WTC11 (cell line): ENCODE measurements around the gene GAK. TPM values are rescaled to one million over a fixed set of nuclear protein-coding genes. Genes with fewer than 3 reads are reported as not detected.

ENCODE experiments used
- ATAC-seq: fragments of 200-7000 bp; cut with Tn5 transposase; 2 replicates; pipeline ENCODE4 v1.10.0; 2021; ENCODE audit warnings: mild to moderate bottlenecking, moderate library complexity
- CTCF ChIA-PET: fragments of 300-600 bp; sonication (Branson Sonifier 250); formaldehyde crosslinking; loops from one replicate; lab custom pipeline; 2021; ENCODE audit warnings: antibody characterized with exemption; lab: Charles Lee
- POLR2A ChIA-PET: fragments of 350-600 bp; sonication (Branson Sonifier 250); formaldehyde crosslinking; loops from one replicate; lab custom pipeline; 2021; ENCODE audit warnings: antibody characterized with exemption; lab: Charles Lee
- DNase-seq: peaks from one replicate; pipeline ENCODE4 v3.0.0; 2021; ENCODE audit warnings: low spot score
- H3K27ac Mint-ChIP-seq: 2 replicates; pipeline ENCODE4 v1.8.0; 2021; ENCODE audit warnings: mixed read lengths
- H3K27me3 Mint-ChIP-seq: 2 replicates; pipeline ENCODE4 v1.8.0; 2021; ENCODE audit warnings: low read depth, mild to moderate bottlenecking, moderate library complexity, mixed read lengths
- H3K36me3 Mint-ChIP-seq: 2 replicates; pipeline ENCODE4 v1.8.0; 2021; ENCODE audit warnings: mixed read lengths
- H3K4me1 Mint-ChIP-seq: 2 replicates; pipeline ENCODE4 v1.8.0; 2022; ENCODE audit warnings: mixed read lengths
- H3K4me3 Mint-ChIP-seq: 2 replicates; pipeline ENCODE4 v1.8.0; 2021; ENCODE audit warnings: mild to moderate bottlenecking, moderate library complexity, mixed read lengths
- H3K9me3 Mint-ChIP-seq: 2 replicates; pipeline ENCODE4 v1.8.0; 2021; ENCODE audit warnings: mixed read lengths
- ATF3 ChIP-seq: sonication (generic); formaldehyde crosslinking; conservative IDR thresholded peaks from 2 replicates; pipeline ENCODE4 v1.8.1; 2022; ENCODE audit warnings: mild to moderate bottlenecking, missing genetic modification reagents
- ELF4 ChIP-seq: sonication (generic); formaldehyde crosslinking; IDR thresholded peaks from 2 replicates; pipeline ENCODE4 v1.8.1; 2022; ENCODE audit warnings: low read depth, mild to moderate bottlenecking, moderate library complexity, missing genetic modification reagents
- EMX1 ChIP-seq: fragments of 250-450 bp; sonication (Bioruptor Pico); IDR thresholded peaks from 2 replicates; pipeline ENCODE4 v1.8.0; 2021; ENCODE audit warnings: mild to moderate bottlenecking
- ERG ChIP-seq: fragments of 250-450 bp; sonication (Bioruptor Pico); IDR thresholded peaks from 2 replicates; pipeline ENCODE4 v1.8.0; 2021; ENCODE audit warnings: mild to moderate bottlenecking
- GTF2I ChIP-seq: fragments of 250-450 bp; sonication (Bioruptor Pico); conservative IDR thresholded peaks from 2 replicates; pipeline ENCODE4 v1.4.0; 2021; ENCODE audit warnings: mild to moderate bottlenecking
- HMGA2 ChIP-seq: fragments of 250-450 bp; sonication (Bioruptor Pico); IDR thresholded peaks from 2 replicates; pipeline ENCODE4 v1.4.0; 2021; ENCODE audit warnings: mild to moderate bottlenecking, moderate library complexity
- IRF2 ChIP-seq: sonication (generic); formaldehyde crosslinking; IDR thresholded peaks from 2 replicates; pipeline ENCODE4 v1.8.0; 2022; ENCODE audit warnings: low read depth, missing genetic modification reagents, borderline replicate concordance
- JUN ChIP-seq: sonication (generic); formaldehyde crosslinking; IDR thresholded peaks from 2 replicates; pipeline ENCODE4 v1.8.0; 2023; ENCODE audit warnings: mild to moderate bottlenecking, missing genetic modification reagents
- MYBL2 ChIP-seq: sonication (generic); formaldehyde crosslinking; IDR thresholded peaks from 2 replicates; pipeline ENCODE4 v1.8.1; 2023; ENCODE audit warnings: mild to moderate bottlenecking, moderate library complexity, missing genetic modification reagents
- NFATC4 ChIP-seq: fragments of 250-450 bp; sonication (Bioruptor Pico); IDR thresholded peaks from 2 replicates; pipeline ENCODE4 v1.9.0; 2021; ENCODE audit warnings: mild to moderate bottlenecking
- NFE2L1 ChIP-seq: sonication (generic); formaldehyde crosslinking; IDR thresholded peaks from 2 replicates; pipeline ENCODE4 v1.8.1; 2023; ENCODE audit warnings: missing genetic modification reagents
- RORB ChIP-seq: fragments of 250-450 bp; sonication (Bioruptor Pico); IDR thresholded peaks from 2 replicates; pipeline ENCODE4 v1.9.0; 2021; ENCODE audit warnings: mild to moderate bottlenecking
- SMAD4 ChIP-seq: sonication (generic); formaldehyde crosslinking; IDR thresholded peaks from 2 replicates; pipeline ENCODE4 v1.8.0; 2022; ENCODE audit warnings: mild to moderate bottlenecking, missing genetic modification reagents
- SOX15 ChIP-seq: fragments of 250-450 bp; sonication (Bioruptor Pico); IDR thresholded peaks from 2 replicates; pipeline ENCODE4 v1.9.0; 2021; ENCODE audit warnings: mild to moderate bottlenecking
- TEAD1 ChIP-seq: sonication (generic); formaldehyde crosslinking; IDR thresholded peaks from 2 replicates; pipeline ENCODE4 v1.8.0; 2022; ENCODE audit warnings: mild to moderate bottlenecking, missing genetic modification reagents
- USF2 ChIP-seq: sonication (generic); formaldehyde crosslinking; IDR thresholded peaks from 2 replicates; pipeline ENCODE4 v1.8.1; 2023; ENCODE audit warnings: mild to moderate bottlenecking, missing genetic modification reagents, moderate library complexity
- ZMAT4 ChIP-seq: fragments of 250-450 bp; sonication (Bioruptor Pico); IDR thresholded peaks from 2 replicates; pipeline ENCODE4 v1.9.0; 2021; ENCODE audit warnings: mild to moderate bottlenecking
- ZNF263 ChIP-seq: sonication (generic); formaldehyde crosslinking; IDR thresholded peaks from 2 replicates; pipeline ENCODE4 v1.8.1; 2022; ENCODE audit warnings: low read depth, mild to moderate bottlenecking, moderate library complexity, missing genetic modification reagents
- ZNF532 ChIP-seq: fragments of 250-450 bp; sonication (Bioruptor Pico); IDR thresholded peaks from 2 replicates; pipeline ENCODE4 v1.9.0; 2021; ENCODE audit warnings: mild to moderate bottlenecking, borderline replicate concordance
- ZNF671 ChIP-seq: fragments of 250-450 bp; sonication (Bioruptor Pico); IDR thresholded peaks from 2 replicates; pipeline ENCODE4 v1.8.0; 2021; ENCODE audit warnings: mild to moderate bottlenecking
- total RNA-seq: library from RNA; stranded (reverse); gene quantifications from 3 replicates; pipeline ENCODE4 v1.2.3, GENCODE V29; 2021

GAK gene
- total RNA-seq, 1 experiment from 2014 or later, result 121 TPM

- no peak overlapping the region for H3K27ac Mint-ChIP-seq
- no peaks in the 10 kb centered on the region for H3K27me3 Mint-ChIP-seq
- no peaks in the 10 kb centered on the region for H3K36me3 Mint-ChIP-seq
- no peaks in the 10 kb centered on the region for H3K4me1 Mint-ChIP-seq
- POLR2A ChIA-PET, result no interaction called here
- no peak for ATAC-seq
- TF ChIP-seq EMX1 (no peak), TEAD1 (CRISPR knock-in tag) (no peak), RORB (CRISPR knock-in tag) (no peak), NFATC4 (no peak), ZMAT4 (CRISPR knock-in tag) (no peak), ELF4 (CRISPR knock-in tag) (no peak), ZNF263 (CRISPR knock-in tag) (no peak), ZNF671 (no peak), JUN (CRISPR knock-in tag) (no peak), NFE2L1 (CRISPR knock-in tag) (no peak), USF2 (CRISPR knock-in tag) (no peak), SMAD4 (CRISPR knock-in tag) (no peak), GTF2I (no peak), ATF3 (no peak), HMGA2 (CRISPR knock-in tag) (no peak), SOX15 (CRISPR knock-in tag) (no peak), MYBL2 (CRISPR knock-in tag) (no peak), ERG (CRISPR knock-in tag) (no peak), ZNF532 (CRISPR knock-in tag) (no peak), IRF2 (CRISPR knock-in tag) (no peak)
- H3K4me3 Mint-ChIP-seq, result no peak overlapping the region
- no peak for DNase-seq
- CTCF ChIA-PET, result no interaction called here
- H3K9me3 Mint-ChIP-seq, result no peaks in the 10 kb centered on the region
Measured at GRCh38 chr4:952881-953573, 20.9 kb upstream of the GAK start.
